ENCODE results near the gene WDR26.

WDR26 gene

GRCh38 chr1:224459966-224460365, 25.4 kb upstream of the WDR26 start:
- TF ChIP-seq OSR1 (CRISPR knock-in tag; IDR thresholded peaks at IDR 0.05) (no peak), ARNTL (CRISPR knock-in tag; IDR thresholded peaks at IDR 0.05; ENCODE audit: borderline replicate concordance, low read depth) (no peak), TOX (CRISPR knock-in tag; IDR thresholded peaks at IDR 0.05; ENCODE audit: borderline replicate concordance) (no peak), ZFP30 (CRISPR knock-in tag; IDR thresholded peaks at IDR 0.05) (no peak), RARB (CRISPR knock-in tag; IDR thresholded peaks at IDR 0.05) (no peak), ISL1 (CRISPR knock-in tag; IDR thresholded peaks at IDR 0.05) (no peak), ZC3H10 (CRISPR knock-in tag; IDR thresholded peaks at IDR 0.05) (no peak), SNAI2 (CRISPR knock-in tag; IDR thresholded peaks at IDR 0.05) (no peak), ZNF70 (CRISPR knock-in tag; IDR thresholded peaks at IDR 0.05) (no peak), PPARA (CRISPR knock-in tag; IDR thresholded peaks at IDR 0.05; ENCODE audit: borderline replicate concordance) (no peak), ZNF565 (CRISPR knock-in tag; conservative IDR thresholded peaks at IDR 0.05; ENCODE audit: low read depth) (no peak), ZNF8 (CRISPR knock-in tag; IDR thresholded peaks at IDR 0.05) (no peak), GLIS3 (CRISPR knock-in tag; IDR thresholded peaks at IDR 0.05) (no peak)
- TF ChIP-seq, protein P1, sequence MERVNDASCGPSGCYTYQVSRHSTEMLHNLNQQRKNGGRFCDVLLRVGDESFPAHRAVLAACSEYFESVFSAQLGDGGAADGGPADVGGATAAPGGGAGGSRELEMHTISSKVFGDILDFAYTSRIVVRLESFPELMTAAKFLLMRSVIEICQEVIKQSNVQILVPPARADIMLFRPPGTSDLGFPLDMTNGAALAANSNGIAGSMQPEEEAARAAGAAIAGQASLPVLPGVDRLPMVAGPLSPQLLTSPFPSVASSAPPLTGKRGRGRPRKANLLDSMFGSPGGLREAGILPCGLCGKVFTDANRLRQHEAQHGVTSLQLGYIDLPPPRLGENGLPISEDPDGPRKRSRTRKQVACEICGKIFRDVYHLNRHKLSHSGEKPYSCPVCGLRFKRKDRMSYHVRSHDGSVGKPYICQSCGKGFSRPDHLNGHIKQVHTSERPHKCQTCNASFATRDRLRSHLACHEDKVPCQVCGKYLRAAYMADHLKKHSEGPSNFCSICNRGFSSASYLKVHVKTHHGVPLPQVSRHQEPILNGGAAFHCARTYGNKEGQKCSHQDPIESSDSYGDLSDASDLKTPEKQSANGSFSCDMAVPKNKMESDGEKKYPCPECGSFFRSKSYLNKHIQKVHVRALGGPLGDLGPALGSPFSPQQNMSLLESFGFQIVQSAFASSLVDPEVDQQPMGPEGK (CRISPR knock-in tag; IDR thresholded peaks at IDR 0.05; ENCODE audit: borderline replicate concordance), result no peak
- no peak for ATAC-seq

GRCh38 chr1:224458996-224459395, 24.4 kb upstream of the WDR26 start:
- TF ChIP-seq OSR1 (CRISPR knock-in tag; IDR thresholded peaks at IDR 0.05) (no peak), GLIS3 (CRISPR knock-in tag; IDR thresholded peaks at IDR 0.05) (no peak), PPARA (CRISPR knock-in tag; IDR thresholded peaks at IDR 0.05; ENCODE audit: borderline replicate concordance) (no peak), ZFP3 (CRISPR knock-in tag; IDR thresholded peaks at IDR 0.05) (no peak), BACH2 (CRISPR knock-in tag; IDR thresholded peaks at IDR 0.05; ENCODE audit: borderline replicate concordance) (no peak), ARNTL (CRISPR knock-in tag; IDR thresholded peaks at IDR 0.05; ENCODE audit: borderline replicate concordance, low read depth) (no peak), ZNF565 (CRISPR knock-in tag; conservative IDR thresholded peaks at IDR 0.05; ENCODE audit: low read depth) (no peak), RARB (CRISPR knock-in tag; IDR thresholded peaks at IDR 0.05) (no peak), SNAI2 (CRISPR knock-in tag; IDR thresholded peaks at IDR 0.05) (no peak), ZNF8 (CRISPR knock-in tag; IDR thresholded peaks at IDR 0.05) (no peak), ZFP30 (CRISPR knock-in tag; IDR thresholded peaks at IDR 0.05) (no peak), ESRRG (CRISPR knock-in tag; IDR thresholded peaks at IDR 0.05) (no peak)
- TF ChIP-seq, protein P2, sequence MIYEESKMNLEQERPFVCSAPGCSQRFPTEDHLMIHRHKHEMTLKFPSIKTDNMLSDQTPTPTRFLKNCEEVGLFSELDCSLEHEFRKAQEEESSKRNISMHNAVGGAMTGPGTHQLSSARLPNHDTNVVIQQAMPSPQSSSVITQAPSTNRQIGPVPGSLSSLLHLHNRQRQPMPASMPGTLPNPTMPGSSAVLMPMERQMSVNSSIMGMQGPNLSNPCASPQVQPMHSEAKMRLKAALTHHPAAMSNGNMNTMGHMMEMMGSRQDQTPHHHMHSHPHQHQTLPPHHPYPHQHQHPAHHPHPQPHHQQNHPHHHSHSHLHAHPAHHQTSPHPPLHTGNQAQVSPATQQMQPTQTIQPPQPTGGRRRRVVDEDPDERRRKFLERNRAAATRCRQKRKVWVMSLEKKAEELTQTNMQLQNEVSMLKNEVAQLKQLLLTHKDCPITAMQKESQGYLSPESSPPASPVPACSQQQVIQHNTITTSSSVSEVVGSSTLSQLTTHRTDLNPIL (CRISPR knock-in tag; IDR thresholded peaks at IDR 0.05; ENCODE audit: low read depth), result no peak
- TF ChIP-seq, protein P3, sequence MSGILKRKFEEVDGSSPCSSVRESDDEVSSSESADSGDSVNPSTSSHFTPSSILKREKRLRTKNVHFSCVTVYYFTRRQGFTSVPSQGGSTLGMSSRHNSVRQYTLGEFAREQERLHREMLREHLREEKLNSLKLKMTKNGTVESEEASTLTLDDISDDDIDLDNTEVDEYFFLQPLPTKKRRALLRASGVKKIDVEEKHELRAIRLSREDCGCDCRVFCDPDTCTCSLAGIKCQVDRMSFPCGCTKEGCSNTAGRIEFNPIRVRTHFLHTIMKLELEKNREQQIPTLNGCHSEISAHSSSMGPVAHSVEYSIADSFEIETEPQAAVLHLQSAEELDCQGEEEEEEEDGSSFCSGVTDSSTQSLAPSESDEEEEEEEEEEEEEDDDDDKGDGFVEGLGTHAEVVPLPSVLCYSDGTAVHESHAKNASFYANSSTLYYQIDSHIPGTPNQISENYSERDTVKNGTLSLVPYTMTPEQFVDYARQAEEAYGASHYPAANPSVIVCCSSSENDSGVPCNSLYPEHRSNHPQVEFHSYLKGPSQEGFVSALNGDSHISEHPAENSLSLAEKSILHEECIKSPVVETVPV (CRISPR knock-in tag; IDR thresholded peaks at IDR 0.05), result no peak
- no peak for ATAC-seq

- no peak for ATAC-seq
- TF ChIP-seq CSDC2 (CRISPR knock-in tag; IDR thresholded peaks at IDR 0.05), result no peak
- no peak for TF ChIP-seq ESRRG (CRISPR knock-in tag; IDR thresholded peaks at IDR 0.05)
- TF ChIP-seq TOX (CRISPR knock-in tag; IDR thresholded peaks at IDR 0.05; ENCODE audit: borderline replicate concordance), result no peak
- no peak for TF ChIP-seq SNAI2 (CRISPR knock-in tag; IDR thresholded peaks at IDR 0.05)
- TF ChIP-seq ZNF565 (CRISPR knock-in tag; conservative IDR thresholded peaks at IDR 0.05; ENCODE audit: low read depth), result no peak
- no peak for TF ChIP-seq GLIS3 (CRISPR knock-in tag; IDR thresholded peaks at IDR 0.05)
- TF ChIP-seq, protein P1 (CRISPR knock-in tag; IDR thresholded peaks at IDR 0.05; ENCODE audit: borderline replicate concordance), result no peak
- TF ChIP-seq ARNTL (CRISPR knock-in tag; IDR thresholded peaks at IDR 0.05; ENCODE audit: borderline replicate concordance, low read depth), result no peak
- TF ChIP-seq, protein P2 (CRISPR knock-in tag; IDR thresholded peaks at IDR 0.05; ENCODE audit: low read depth), result no peak
- no peak for TF ChIP-seq ZC3H10 (CRISPR knock-in tag; IDR thresholded peaks at IDR 0.05)
- TF ChIP-seq PPARA (CRISPR knock-in tag; IDR thresholded peaks at IDR 0.05; ENCODE audit: borderline replicate concordance), result no peak
- TF ChIP-seq ISL1 (CRISPR knock-in tag; IDR thresholded peaks at IDR 0.05), result no peak
- TF ChIP-seq, protein P3 (CRISPR knock-in tag; IDR thresholded peaks at IDR 0.05), result no peak
- no peak for TF ChIP-seq ZNF70 (CRISPR knock-in tag; IDR thresholded peaks at IDR 0.05)
These were observed 23.7 kb upstream of the WDR26 start for GRCh38 chr1:224458296-224458695.

Measured in SK-N-SH treated with all-trans-retinoic acid at 6 μM for 48 hours (cell line).